ENCODE data around the gene KIF1B.
A peak's percentile ranks its signal among the peaks of the same experiment; 100 is the strongest.

Gene KIF1B

DNA sequence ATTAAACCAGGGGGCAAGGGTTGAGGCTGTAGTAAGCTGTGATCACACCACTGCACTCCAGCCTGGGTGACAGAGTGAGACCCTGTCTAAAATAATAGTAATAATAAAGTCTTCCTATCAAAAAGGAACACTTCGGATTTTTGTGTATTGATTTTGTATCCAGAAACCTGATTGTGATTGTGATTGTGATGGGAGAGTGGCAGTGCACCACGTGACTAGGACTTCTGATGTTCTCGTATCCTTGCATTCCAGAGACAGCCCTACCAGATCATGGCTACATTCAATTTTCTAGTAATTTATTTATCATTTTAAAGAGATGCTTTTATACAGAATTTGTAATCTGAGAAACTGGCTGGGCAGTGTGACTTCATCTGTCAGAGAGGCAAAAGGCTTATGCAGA lies 2.6 kb upstream of the KIF1B start:
- in situ Hi-C loops (cut with HindIII; ENCODE audit: low sequenced_read_pairs): no loop called here
- TF ChIP-seq, protein P1, sequence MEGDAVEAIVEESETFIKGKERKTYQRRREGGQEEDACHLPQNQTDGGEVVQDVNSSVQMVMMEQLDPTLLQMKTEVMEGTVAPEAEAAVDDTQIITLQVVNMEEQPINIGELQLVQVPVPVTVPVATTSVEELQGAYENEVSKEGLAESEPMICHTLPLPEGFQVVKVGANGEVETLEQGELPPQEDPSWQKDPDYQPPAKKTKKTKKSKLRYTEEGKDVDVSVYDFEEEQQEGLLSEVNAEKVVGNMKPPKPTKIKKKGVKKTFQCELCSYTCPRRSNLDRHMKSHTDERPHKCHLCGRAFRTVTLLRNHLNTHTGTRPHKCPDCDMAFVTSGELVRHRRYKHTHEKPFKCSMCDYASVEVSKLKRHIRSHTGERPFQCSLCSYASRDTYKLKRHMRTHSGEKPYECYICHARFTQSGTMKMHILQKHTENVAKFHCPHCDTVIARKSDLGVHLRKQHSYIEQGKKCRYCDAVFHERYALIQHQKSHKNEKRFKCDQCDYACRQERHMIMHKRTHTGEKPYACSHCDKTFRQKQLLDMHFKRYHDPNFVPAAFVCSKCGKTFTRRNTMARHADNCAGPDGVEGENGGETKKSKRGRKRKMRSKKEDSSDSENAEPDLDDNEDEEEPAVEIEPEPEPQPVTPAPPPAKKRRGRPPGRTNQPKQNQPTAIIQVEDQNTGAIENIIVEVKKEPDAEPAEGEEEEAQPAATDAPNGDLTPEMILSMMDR (IDR thresholded peaks at IDR 0.05; ENCODE audit: low read depth, low read length): no peak
- no peak for DNase-seq (ENCODE audit: low read depth, low spot score)
- no peak overlapping the region for H3K4me3 ChIP-seq (ENCODE audit: low read depth, low read length)

DNA sequence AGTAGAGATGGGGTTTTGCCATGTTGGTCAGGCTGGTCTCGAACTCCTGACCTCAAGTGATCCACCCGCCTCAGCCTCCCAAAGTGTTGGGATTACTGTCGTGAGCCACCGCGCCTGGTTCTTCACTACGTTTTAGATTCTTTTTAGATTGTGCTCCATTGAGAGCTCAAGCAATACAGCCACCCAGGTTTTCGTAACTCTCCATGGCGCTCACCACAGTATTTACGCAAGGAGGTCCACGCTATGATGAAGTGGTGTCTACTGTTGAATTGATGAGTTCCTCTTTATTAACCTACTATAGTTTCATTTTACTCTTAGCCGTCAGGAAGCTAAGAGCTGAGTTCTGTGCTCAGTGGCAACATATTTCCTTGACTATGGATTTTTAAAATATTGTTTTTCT lies 1.8 kb upstream of the KIF1B start:
- in situ Hi-C loops (cut with HindIII; ENCODE audit: low sequenced_read_pairs): no loop called here
- no peak for DNase-seq (ENCODE audit: low read depth, low spot score)
- TF ChIP-seq, protein P1 (IDR thresholded peaks at IDR 0.05; ENCODE audit: low read depth, low read length): no peak
- no peak overlapping the region for H3K4me3 ChIP-seq (ENCODE audit: low read depth, low read length)

DNA sequence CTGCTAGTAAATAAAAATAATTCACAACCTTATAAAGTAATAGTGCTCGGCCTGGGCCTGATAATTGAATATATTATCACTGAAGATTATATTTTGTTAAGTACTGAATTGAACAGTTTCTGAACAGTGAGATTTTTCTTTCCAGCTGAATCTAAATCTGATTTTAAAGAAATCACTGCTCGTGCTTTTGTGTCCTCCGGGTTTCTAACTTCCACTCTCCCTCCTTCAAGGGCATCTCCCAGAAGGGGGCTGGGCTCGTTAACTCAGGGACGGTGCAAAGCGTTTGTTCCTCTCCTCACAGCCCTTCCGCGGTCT lies 823 bp upstream of the KIF1B start:
- in situ Hi-C loops (cut with HindIII; ENCODE audit: low sequenced_read_pairs): no loop called here
- TF ChIP-seq, protein P1 (IDR thresholded peaks at IDR 0.05; ENCODE audit: low read depth, low read length): no peak
- H3K4me3 ChIP-seq (ENCODE audit: low read depth, low read length): peak overlapping the region; percentile 74
- DNase-seq (ENCODE audit: low read depth, low spot score): no peak

DNA sequence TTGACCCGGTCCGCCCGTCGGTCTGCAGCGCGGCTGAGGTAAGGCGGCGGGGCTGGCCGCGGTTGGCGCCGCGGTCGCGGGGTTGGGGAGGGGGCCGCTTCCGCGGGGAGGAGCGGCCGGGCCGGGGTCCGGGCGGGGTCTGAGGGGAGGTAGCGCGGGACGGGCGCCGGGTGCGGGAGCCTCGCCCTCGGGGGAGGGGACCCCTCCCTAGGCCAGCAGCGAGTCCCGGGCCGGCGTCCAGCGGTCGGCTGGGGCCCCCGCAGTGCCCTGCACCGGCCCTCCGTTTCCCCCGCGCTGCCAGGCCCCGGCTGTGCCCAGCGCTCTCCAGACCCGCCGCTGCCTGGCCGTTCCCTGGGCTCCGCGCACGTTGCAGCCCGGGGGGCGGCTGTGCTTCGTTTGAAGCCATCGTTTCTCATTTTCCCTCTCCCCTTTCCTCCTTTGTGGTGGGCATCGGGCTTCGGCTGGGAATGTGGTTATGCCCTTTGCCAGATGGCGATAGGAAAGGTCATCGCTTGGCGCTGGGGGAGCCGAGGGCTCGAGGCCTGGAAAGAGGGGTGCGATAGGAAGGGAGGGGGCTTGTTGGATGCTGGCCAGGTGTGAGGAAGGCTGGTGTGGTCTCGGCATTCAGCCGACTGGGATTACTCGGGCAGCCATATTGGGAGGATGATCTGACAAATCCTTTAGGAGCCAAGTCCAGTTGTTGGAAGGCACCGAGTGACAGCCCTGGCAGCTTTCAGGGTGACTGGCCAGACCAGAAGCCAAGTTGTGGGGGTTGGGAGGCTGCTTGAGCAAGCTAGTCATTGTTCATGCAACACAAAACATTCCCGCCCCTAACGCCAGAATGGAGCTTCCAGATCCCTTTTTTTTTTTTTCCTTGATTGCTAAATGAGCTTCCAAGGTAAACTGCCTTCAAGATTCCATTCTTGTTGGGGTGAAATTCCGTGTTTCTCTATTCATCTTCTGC lies 753 bp downstream of the KIF1B start:
- in situ Hi-C loops (cut with HindIII; ENCODE audit: low sequenced_read_pairs): no loop called here
- peak; percentile 83 for DNase-seq (ENCODE audit: low read depth, low spot score)

DNA sequence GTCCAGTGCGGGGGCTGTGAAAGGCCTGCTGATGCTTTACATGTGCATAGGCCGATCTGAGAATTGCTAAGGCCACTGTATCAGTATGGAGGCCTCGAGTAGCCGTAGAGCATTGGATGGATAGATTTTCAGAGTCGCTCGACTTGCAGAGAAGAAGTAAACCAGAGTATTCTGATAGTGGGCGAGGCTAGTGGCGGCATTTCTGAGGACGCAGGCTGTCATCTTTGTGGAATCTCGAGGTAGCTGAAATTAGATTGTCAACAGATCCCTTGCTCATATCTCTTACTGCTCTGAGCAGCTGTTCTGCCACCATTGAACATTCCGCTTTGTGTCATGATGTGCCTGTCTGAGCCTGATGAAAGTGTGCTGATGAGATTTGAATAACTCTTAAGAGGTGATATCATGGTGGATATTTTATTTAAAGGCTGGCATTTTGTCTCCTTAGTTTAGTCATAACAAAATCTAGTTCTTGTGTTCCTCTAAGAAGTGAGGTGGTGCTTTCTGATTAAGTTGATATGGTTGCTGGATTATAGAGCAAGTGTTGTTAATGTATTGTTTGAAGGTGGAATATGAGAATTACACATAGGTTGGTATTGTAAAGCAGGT lies 1.5 kb downstream of the KIF1B start:
- peak overlapping the region; percentile 67 for H3K4me3 ChIP-seq (ENCODE audit: low read depth, low read length)
- TF ChIP-seq, protein P1 (IDR thresholded peaks at IDR 0.05; ENCODE audit: low read depth, low read length): no peak
- DNase-seq (ENCODE audit: low read depth, low spot score): no peak
- in situ Hi-C loops (cut with HindIII; ENCODE audit: low sequenced_read_pairs): no loop called here

More for the DNA sequence above, 753 bp downstream of the KIF1B start:
- peak overlapping the region; percentile 67 for H3K4me3 ChIP-seq (ENCODE audit: low read depth, low read length)
- TF ChIP-seq, protein P1 (IDR thresholded peaks at IDR 0.05; ENCODE audit: low read depth, low read length): no peak

DNA sequence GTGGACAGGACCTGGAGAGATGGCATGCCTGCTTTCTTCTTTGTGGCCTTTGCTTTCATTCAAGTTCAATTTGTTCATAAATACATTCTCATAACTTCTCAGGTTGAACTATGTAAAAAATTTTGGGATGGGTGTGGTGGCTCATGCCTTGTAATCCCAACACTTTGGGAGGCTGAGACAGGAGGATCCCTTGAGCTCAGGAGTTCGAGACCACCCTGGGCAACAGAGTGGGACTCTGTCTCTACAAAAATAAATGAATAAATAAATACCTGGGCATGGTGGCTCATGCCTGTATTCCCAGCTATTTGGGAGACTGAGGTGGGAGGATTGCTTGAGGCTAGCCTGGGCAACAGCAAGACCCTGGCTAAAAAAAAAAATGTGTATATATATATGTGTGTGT lies 2.1 kb downstream of the KIF1B start:
- peak overlapping the region; percentile 67 for H3K4me3 ChIP-seq (ENCODE audit: low read depth, low read length)
- in situ Hi-C loops (cut with HindIII; ENCODE audit: low sequenced_read_pairs): no loop called here
- TF ChIP-seq, protein P1 (IDR thresholded peaks at IDR 0.05; ENCODE audit: low read depth, low read length): no peak
- DNase-seq (ENCODE audit: low read depth, low spot score): no peak

Measured in astrocyte of the spinal cord (primary cell).